Measurements from ENCODE around the gene EPB41L4A. TPM values are rescaled to one million over a fixed set of nuclear protein-coding genes. Genes with fewer than 3 reads are reported as not detected.

Gene EPB41L4A
- total RNA-seq, 2 donors from 2014 or later: 7.7 to 9.9 TPM

DNA sequence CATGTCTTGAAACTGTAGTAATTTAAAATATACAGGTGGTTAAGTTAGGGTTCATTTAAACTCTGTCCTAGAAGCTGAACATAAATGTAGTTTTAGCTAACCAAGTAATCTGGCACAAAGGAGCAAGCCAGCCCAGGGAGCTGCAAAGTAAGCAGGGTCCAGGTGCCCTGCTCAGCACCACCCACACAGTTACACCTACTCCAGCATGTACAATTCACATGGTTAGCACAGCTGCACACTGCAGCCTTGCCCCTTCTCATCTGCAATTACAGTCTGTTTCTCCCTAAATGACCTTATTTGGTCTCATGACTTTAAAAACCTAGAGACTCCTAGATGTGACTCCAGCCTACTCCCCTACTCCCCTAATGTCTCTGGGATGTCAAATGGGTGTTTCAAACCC, 128.4 kb downstream of the EPB41L4A start:
- H3K36me3 ChIP-seq (ENCODE audit: control insufficient read depth, insufficient read depth, low read length): no peaks in the 10 kb centered on the region
- H3K9ac ChIP-seq (ENCODE audit: extremely low read depth, low read length, poor library complexity, severe bottlenecking): no peak overlapping the region
- H3K9me3 ChIP-seq (ENCODE audit: control insufficient read depth, low read length): no peaks in the 10 kb centered on the region
- DNase-seq: no peak
- H3K4me3 ChIP-seq (ENCODE audit: low read length): no peak overlapping the region
- no peaks in the 10 kb centered on the region for H3K36me3 Mint-ChIP-seq (ENCODE audit: low read depth)
- H3K27me3 Mint-ChIP-seq (ENCODE audit: insufficient read depth): peaks cover 3% of the 10 kb centered on the region
- H3K4me1 Mint-ChIP-seq: no peaks in the 10 kb centered on the region
- no peak overlapping the region for H3K27ac Mint-ChIP-seq
- TF ChIP-seq, protein P1, sequence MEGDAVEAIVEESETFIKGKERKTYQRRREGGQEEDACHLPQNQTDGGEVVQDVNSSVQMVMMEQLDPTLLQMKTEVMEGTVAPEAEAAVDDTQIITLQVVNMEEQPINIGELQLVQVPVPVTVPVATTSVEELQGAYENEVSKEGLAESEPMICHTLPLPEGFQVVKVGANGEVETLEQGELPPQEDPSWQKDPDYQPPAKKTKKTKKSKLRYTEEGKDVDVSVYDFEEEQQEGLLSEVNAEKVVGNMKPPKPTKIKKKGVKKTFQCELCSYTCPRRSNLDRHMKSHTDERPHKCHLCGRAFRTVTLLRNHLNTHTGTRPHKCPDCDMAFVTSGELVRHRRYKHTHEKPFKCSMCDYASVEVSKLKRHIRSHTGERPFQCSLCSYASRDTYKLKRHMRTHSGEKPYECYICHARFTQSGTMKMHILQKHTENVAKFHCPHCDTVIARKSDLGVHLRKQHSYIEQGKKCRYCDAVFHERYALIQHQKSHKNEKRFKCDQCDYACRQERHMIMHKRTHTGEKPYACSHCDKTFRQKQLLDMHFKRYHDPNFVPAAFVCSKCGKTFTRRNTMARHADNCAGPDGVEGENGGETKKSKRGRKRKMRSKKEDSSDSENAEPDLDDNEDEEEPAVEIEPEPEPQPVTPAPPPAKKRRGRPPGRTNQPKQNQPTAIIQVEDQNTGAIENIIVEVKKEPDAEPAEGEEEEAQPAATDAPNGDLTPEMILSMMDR (conservative IDR thresholded peaks at IDR 0.05): no peak
- H3K27ac ChIP-seq (ENCODE audit: low read depth, low read length): no peak overlapping the region
- H3K27me3 ChIP-seq (ENCODE audit: control insufficient read depth, insufficient read depth, low read length, poor library complexity, severe bottlenecking): no peaks in the 10 kb centered on the region
- no peak overlapping the region for H3K4me3 Mint-ChIP-seq
- peaks cover 2% of the 10 kb centered on the region for H3K4me1 ChIP-seq (ENCODE audit: control insufficient read depth, insufficient read depth, low read length)
- H3K9me3 Mint-ChIP-seq: no peaks in the 10 kb centered on the region

DNA sequence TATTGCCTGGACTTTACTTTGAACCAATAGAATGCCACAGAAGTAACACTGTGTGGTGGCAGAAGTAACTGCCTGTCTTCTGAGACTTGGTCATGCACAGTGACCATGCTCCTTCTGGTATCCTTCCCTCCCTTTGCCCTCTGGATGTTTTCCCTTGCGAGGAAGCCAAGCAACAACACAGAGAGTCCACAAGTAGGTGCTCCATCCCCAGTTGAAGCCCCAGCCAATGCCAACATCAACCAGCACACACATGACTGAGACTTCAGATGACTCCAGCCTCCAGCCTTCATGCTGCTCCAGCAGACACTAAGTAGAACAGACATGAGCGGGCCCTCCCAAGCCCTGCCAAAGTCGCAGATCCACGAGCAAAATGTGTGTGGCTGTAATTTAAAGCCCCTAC, 129.6 kb downstream of the EPB41L4A start:
- TF ChIP-seq, protein P1 (conservative IDR thresholded peaks at IDR 0.05): peak; percentile 55
- H3K27ac Mint-ChIP-seq: no peak overlapping the region
- Histone ChIP-seq H3K36me3 (ENCODE audit: control insufficient read depth, insufficient read depth, low read length) (no peaks in the 10 kb centered on the region), H3K27me3 (ENCODE audit: control insufficient read depth, insufficient read depth, low read length, poor library complexity, severe bottlenecking) (no peaks in the 10 kb centered on the region), H3K27ac (ENCODE audit: low read depth, low read length) (no peak overlapping the region), H3K4me3 (ENCODE audit: low read length) (no peak overlapping the region), H3K9ac (ENCODE audit: extremely low read depth, low read length, poor library complexity, severe bottlenecking) (no peak overlapping the region), H3K9me3 (ENCODE audit: control insufficient read depth, low read length) (no peaks in the 10 kb centered on the region), H3K4me1 (ENCODE audit: control insufficient read depth, insufficient read depth, low read length) (no peaks in the 10 kb centered on the region)
- WGBS, 2 experiments (ENCODE audit: insufficient coverage in 1 of 2, insufficient read length in 1 of 2): 82 to 93% methylated on average over 3 to 4 of the region's 4 CpGs
- no peaks in the 10 kb centered on the region for H3K9me3 Mint-ChIP-seq
- H3K36me3 Mint-ChIP-seq (ENCODE audit: low read depth): no peaks in the 10 kb centered on the region
- peaks cover 3% of the 10 kb centered on the region for H3K27me3 Mint-ChIP-seq (ENCODE audit: insufficient read depth)
- peak; percentile 70 for DNase-seq
- H3K4me1 Mint-ChIP-seq: no peaks in the 10 kb centered on the region
- no peak overlapping the region for H3K4me3 Mint-ChIP-seq

DNA sequence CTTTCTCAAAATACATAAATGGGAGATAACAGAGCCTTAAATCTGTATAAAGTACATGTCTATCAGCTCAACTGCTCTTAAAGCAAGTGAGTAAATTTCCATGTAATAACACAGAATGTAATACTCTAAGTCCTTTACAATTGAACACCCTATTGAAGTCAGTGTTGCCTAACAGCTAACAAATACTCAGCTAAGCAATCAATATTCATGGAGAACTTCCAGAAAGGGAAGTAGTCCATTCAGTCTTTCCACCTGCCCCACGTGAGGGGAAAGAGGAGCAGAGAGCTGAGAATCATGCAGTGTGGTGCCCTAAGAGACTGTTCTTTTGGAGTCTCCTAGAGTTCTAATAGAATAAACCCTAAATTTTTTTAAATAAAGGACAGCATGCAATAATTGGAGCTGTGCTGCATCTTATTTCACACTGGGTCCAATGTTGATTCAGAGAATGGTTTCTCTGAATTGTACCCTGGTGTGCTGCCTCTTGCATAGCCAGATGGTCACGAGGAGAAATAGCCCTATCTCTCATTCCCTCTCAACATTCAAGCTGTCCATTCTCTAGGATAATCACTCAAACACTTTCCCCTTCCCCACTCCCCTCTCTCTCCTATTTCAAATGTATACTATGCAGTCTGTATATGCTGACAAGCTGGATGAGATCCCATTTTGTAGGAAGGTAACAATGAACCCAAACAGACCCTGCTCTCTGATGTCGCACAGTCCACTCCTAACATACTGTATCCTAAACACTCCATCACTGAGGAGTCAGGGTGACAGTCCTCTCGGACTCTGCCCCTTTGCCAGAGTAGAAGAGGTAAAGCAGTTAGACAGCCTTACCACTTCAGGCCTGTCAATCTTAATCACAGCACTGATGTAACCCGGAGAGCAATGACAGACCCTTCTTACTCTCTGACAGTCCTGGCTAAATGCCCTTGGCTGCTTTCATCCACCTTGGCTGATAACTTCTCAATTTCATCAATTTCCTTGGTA, 134.8 kb downstream of the EPB41L4A start:
- 71 to 89% methylated on average over 3 to 5 of the region's 5 CpGs for WGBS, 2 experiments (ENCODE audit: insufficient coverage in 1 of 2, insufficient read length in 1 of 2)
- H3K9me3 Mint-ChIP-seq: no peaks in the 10 kb centered on the region
- H3K27me3 Mint-ChIP-seq (ENCODE audit: insufficient read depth): no peaks in the 10 kb centered on the region
- no peak overlapping the region for H3K4me3 Mint-ChIP-seq
- no peak for DNase-seq
- Histone ChIP-seq H3K9me3 (ENCODE audit: control insufficient read depth, low read length) (no peaks in the 10 kb centered on the region), H3K27ac (ENCODE audit: low read depth, low read length) (peak overlapping the region; percentile 0), H3K4me3 (ENCODE audit: low read length) (no peak overlapping the region), H3K4me1 (ENCODE audit: control insufficient read depth, insufficient read depth, low read length) (peaks cover 2% of the 10 kb centered on the region), H3K27me3 (ENCODE audit: control insufficient read depth, insufficient read depth, low read length, poor library complexity, severe bottlenecking) (no peaks in the 10 kb centered on the region), H3K9ac (ENCODE audit: extremely low read depth, low read length, poor library complexity, severe bottlenecking) (no peak overlapping the region), H3K36me3 (ENCODE audit: control insufficient read depth, insufficient read depth, low read length) (no peaks in the 10 kb centered on the region)
- H3K36me3 Mint-ChIP-seq (ENCODE audit: low read depth): no peaks in the 10 kb centered on the region
- H3K27ac Mint-ChIP-seq: no peak overlapping the region
- H3K4me1 Mint-ChIP-seq: peaks cover 9% of the 10 kb centered on the region
- TF ChIP-seq, protein P1 (conservative IDR thresholded peaks at IDR 0.05): no peak

Measured in endodermal cell (in vitro differentiated cells).